ENCODE data around the gene LKAAEAR1. TPM values are rescaled to one million over a fixed set of nuclear protein-coding genes. Genes with fewer than 3 reads are reported as not detected.

The LKAAEAR1 gene
- polyA plus RNA-seq, 1 experiment = not detected

GRCh38 chr20:64078934-64079272 lies 5.3 kb downstream of the LKAAEAR1 start:
- ChIA-PET CTCF (interaction anchor here (1.7 to 6.4 kb wide), 3 partner anchors 10 to 42 kb away, joined by 6 to 49 read pairs (median 31); no protein-coding TSS in a partner anchor), POLR2A (no interaction called here)
- Histone ChIP-seq H3K36me3 (ENCODE audit: control insufficient read depth, insufficient read depth, low read length) (peaks cover 3% of the 10 kb centered on the region), H3K27me3 (ENCODE audit: control insufficient read depth, insufficient read depth, low read length) (peaks cover 2% of the 10 kb centered on the region), H3K4me3 (ENCODE audit: low read depth, low read length) (peak overlapping the region; percentile 65)
- DNase-seq (ENCODE audit: low read depth) = no peak
- TF ChIP-seq, protein P1, sequence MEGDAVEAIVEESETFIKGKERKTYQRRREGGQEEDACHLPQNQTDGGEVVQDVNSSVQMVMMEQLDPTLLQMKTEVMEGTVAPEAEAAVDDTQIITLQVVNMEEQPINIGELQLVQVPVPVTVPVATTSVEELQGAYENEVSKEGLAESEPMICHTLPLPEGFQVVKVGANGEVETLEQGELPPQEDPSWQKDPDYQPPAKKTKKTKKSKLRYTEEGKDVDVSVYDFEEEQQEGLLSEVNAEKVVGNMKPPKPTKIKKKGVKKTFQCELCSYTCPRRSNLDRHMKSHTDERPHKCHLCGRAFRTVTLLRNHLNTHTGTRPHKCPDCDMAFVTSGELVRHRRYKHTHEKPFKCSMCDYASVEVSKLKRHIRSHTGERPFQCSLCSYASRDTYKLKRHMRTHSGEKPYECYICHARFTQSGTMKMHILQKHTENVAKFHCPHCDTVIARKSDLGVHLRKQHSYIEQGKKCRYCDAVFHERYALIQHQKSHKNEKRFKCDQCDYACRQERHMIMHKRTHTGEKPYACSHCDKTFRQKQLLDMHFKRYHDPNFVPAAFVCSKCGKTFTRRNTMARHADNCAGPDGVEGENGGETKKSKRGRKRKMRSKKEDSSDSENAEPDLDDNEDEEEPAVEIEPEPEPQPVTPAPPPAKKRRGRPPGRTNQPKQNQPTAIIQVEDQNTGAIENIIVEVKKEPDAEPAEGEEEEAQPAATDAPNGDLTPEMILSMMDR (IDR thresholded peaks at IDR 0.05; ENCODE audit: insufficient read depth, low read depth, low read length) = no peak

GRCh38 chr20:64077876-64078551 lies 6.2 kb downstream of the LKAAEAR1 start:
- DNase-seq (ENCODE audit: low read depth) = no peak
- peak overlapping the region; percentile 65 for H3K4me3 ChIP-seq (ENCODE audit: low read depth, low read length)
- peaks cover 2% of the 10 kb centered on the region; the same call in 1 of the 2 replicates for H3K27me3 ChIP-seq (ENCODE audit: control insufficient read depth, insufficient read depth, low read length)
- peaks cover 5% of the 10 kb centered on the region for H3K36me3 ChIP-seq (ENCODE audit: control insufficient read depth, insufficient read depth, low read length)
- ChIA-PET POLR2A (no interaction called here), CTCF (interaction anchor here (0.6 to 4.3 kb wide), 3 partner anchors 9 to 1167 kb away, joined by 3 to 31 read pairs (median 6); no protein-coding TSS in a partner anchor)
- TF ChIP-seq, protein P1 (IDR thresholded peaks at IDR 0.05; ENCODE audit: insufficient read depth, low read depth, low read length) = no peak

DNA sequence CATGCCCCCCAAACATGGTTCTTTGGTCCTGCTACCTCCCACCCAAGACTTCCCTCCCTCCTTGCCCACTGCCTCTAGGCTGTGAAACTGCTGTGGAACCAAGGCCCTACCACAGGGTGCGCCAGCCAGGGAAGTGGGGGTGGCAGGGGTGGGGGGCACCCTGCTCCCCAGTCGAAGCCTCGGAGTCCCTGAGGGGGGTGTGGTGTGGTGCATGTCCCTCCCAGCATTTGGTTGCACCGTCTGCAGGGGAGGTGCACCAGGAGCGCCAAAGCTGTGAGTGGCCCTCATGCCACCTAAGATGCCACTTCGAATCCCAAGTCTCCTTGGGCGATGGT lies 6.7 kb downstream of the LKAAEAR1 start:
- H3K27me3 ChIP-seq (ENCODE audit: control insufficient read depth, insufficient read depth, low read length) = peaks cover 2% of the 10 kb centered on the region; the same call in 1 of the 2 replicates
- POLR2A ChIA-PET = no interaction called here
- no peak overlapping the region for H3K4me3 ChIP-seq (ENCODE audit: low read depth, low read length)
- H3K36me3 ChIP-seq (ENCODE audit: control insufficient read depth, insufficient read depth, low read length) = peaks cover 5% of the 10 kb centered on the region
- TF ChIP-seq, protein P1 (IDR thresholded peaks at IDR 0.05; ENCODE audit: insufficient read depth, low read depth, low read length) = no peak
- CTCF ChIA-PET = interaction anchor here (1.8 to 4.3 kb wide), 2 partner anchors 8 to 38 kb away, joined by 6 to 31 read pairs; no protein-coding TSS in a partner anchor
- no peak for DNase-seq (ENCODE audit: low read depth)

DNA sequence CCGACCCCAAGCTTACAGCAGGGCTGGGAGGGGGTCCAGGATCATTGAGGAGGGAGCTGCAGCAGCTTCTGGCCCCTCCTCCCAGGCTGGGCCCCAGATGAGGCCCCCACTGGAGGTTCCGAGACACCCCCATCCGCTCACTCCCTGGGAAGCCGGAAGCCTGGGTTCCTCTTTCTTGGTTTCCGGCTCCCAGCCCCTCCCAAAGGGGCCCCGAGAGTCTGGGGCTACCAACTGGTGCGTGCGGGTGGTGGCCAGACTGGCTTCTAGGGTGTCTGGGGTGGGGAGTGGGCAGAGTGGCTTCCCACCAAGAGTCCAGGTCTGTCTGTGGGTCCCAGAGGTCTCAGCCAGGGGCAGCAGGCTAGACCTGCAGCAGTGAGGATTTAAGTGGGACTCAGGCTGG lies 7.1 kb downstream of the LKAAEAR1 start:
- Histone ChIP-seq H3K4me3 (ENCODE audit: low read depth, low read length) (no peak overlapping the region), H3K36me3 (ENCODE audit: control insufficient read depth, insufficient read depth, low read length) (peaks cover 8% of the 10 kb centered on the region), H3K27me3 (ENCODE audit: control insufficient read depth, insufficient read depth, low read length) (peaks cover 2% of the 10 kb centered on the region; the same call in 1 of the 2 replicates)
- TF ChIP-seq, protein P1 (IDR thresholded peaks at IDR 0.05; ENCODE audit: insufficient read depth, low read depth, low read length) = no peak
- CTCF ChIA-PET = interaction anchor here (1.8 kb wide), 1 partner anchor 38 kb away, joined by 6 read pairs; no protein-coding TSS in a partner anchor
- POLR2A ChIA-PET = no interaction called here
- DNase-seq (ENCODE audit: low read depth) = no peak

- ChIA-PET POLR2A (no interaction called here), CTCF (interaction anchor here (1.5 to 1.8 kb wide), 2 partner anchors 10 to 37 kb away, joined by 5 to 6 read pairs; no protein-coding TSS in a partner anchor)
- TF ChIP-seq, protein P1 (IDR thresholded peaks at IDR 0.05; ENCODE audit: insufficient read depth, low read depth, low read length) = no peak
- H3K36me3 ChIP-seq (ENCODE audit: control insufficient read depth, insufficient read depth, low read length) = peaks cover 11% of the 10 kb centered on the region
- H3K4me3 ChIP-seq (ENCODE audit: low read depth, low read length) = no peak overlapping the region
- H3K27me3 ChIP-seq (ENCODE audit: control insufficient read depth, insufficient read depth, low read length) = no peaks in the 10 kb centered on the region
- no peak for DNase-seq (ENCODE audit: low read depth)
Measured at GRCh38 chr20:64076061-64076997, 7.9 kb downstream of the LKAAEAR1 start.
